HCT116 (cell line): ENCODE data around the gene ATP6V1G3. TPM values are rescaled to one million over a fixed set of nuclear protein-coding genes. Genes with fewer than 3 reads are reported as not detected.

ENCODE experiments used
- ATAC-seq: fragments of 200-7000 bp; cut with Tn5 transposase; 2 replicates; pipeline ENCODE4 v1.9.1; 2020; ENCODE audit warnings: mild to moderate bottlenecking, moderate library complexity
- BruUV-seq: library from RNA; stranded (reverse); fragments of 400-500 nt; replicated peaks from 2 replicates; lab custom pipeline; 2021; lab: Mats Ljungman, UMichigan
- CTCF ChIA-PET: fragments of 300-600 bp; sonication (Branson Sonifier 250); formaldehyde crosslinking; loops from one replicate; lab custom pipeline; 2021; ENCODE audit warnings: antibody characterized with exemption; lab: Charles Lee
- POLR2A ChIA-PET: fragments of 300-600, 350-600 bp; sonication (Branson Sonifier 250); formaldehyde crosslinking; loops from one replicate; lab custom pipeline; 2021; ENCODE audit warnings: antibody characterized with exemption; lab: Charles Lee
- RAD21 ChIA-PET, 2 experiments: fragments of 300-600 bp; sonication (Branson Sonifier 250); formaldehyde crosslinking; loops; one replicate each; lab custom pipeline; 2023; ENCODE audit warnings: low total read pairs in 2 of 2; ENCODE audit not compliant: uncharacterized antibody in 2 of 2, unreplicated experiment in 2 of 2, low non-redundant PET in 1 of 2; lab: Charles Lee
- DNase-seq: peaks from one replicate; pipeline ENCODE4 v3.0.0-alpha.2; 2010; ENCODE audit warnings: low read depth, low spot score
- H2AFZ ChIP-seq: fragments of 200-600 bp; shearing (Covaris generic), sonication (generic); 2 replicates; pipeline ENCODE4 v1.6.1; 2017; ENCODE audit warnings: low read depth, mixed run types, mixed read lengths, antibody characterized with exemption, low read length; ENCODE audit not compliant: poor library complexity, severe bottlenecking
- H3K27ac ChIP-seq: 2 replicates; pipeline ENCODE4 v1.5.1; 2012; ENCODE audit warnings: low read depth, low read length
- H3K27me3 ChIP-seq: fragments of 200-600 bp; sonication (generic); 2 replicates; pipeline ENCODE4 v1.6.1; 2016; ENCODE audit warnings: mixed run types, low read length, mixed read lengths; ENCODE audit not compliant: insufficient read depth
- H3K36me3 ChIP-seq, 2 experiments: fragments of 200-500 bp in 1 of 2; fragments of 200-600 bp in 1 of 2; sonication (Bioruptor generic) in 1 of 2; sonication (generic) in 1 of 2; 2 replicates each; pipeline versions ENCODE4 v1.5.1 to v1.6.1; 2014 to 2016; ENCODE audit warnings: low read length in 2 of 2, inconsistent platforms in 1 of 2, mixed read lengths in 1 of 2, mixed run types in 1 of 2; ENCODE audit not compliant: insufficient read depth in 2 of 2, control insufficient read depth in 1 of 2
- H3K4me1 ChIP-seq, 2 experiments: fragments of 200-600 bp in 1 of 2; sonication (generic) in 1 of 2; 2 replicates each; pipeline versions ENCODE4 v1.5.1 to v1.6.1; 2012 to 2017; ENCODE audit warnings: low read length in 2 of 2, inconsistent platforms in 1 of 2, mild to moderate bottlenecking in 1 of 2, mixed read lengths in 1 of 2, mixed run types in 1 of 2, moderate library complexity in 1 of 2; ENCODE audit not compliant: insufficient read depth in 2 of 2, control insufficient read depth in 1 of 2
- H3K4me2 ChIP-seq: fragments of 200-600 bp; sonication (generic); 2 replicates; pipeline ENCODE4 v1.6.1; 2017; ENCODE audit warnings: mixed run types, low read length, mixed read lengths
- H3K4me3 ChIP-seq, 2 experiments: fragments of 200-600 bp in 1 of 2; sonication (generic) in 1 of 2; replicated peaks in 1 of 2; 2 replicates each; pipeline ENCODE4 v1.5.1; 2011 to 2016; ENCODE audit warnings: low read length in 2 of 2, control low read depth in 1 of 2, low read depth in 1 of 2, mild to moderate bottlenecking in 1 of 2, mixed read lengths in 1 of 2, mixed run types in 1 of 2
- H3K79me2 ChIP-seq: fragments of 200-600 bp; sonication (generic); 2 replicates; pipeline ENCODE4 v1.6.1; 2017; ENCODE audit warnings: mild to moderate bottlenecking, mixed run types, low read length, moderate library complexity, mixed read lengths; ENCODE audit not compliant: insufficient read depth
- H3K9ac ChIP-seq: fragments of 200-600 bp; sonication (generic); 2 replicates; pipeline ENCODE4 v1.6.1; 2016; ENCODE audit warnings: low read length, mixed read lengths
- H3K9me2 ChIP-seq: fragments of 200-600 bp; sonication (generic), shearing (Covaris generic); 2 replicates; pipeline ENCODE4 v1.6.1; 2017; ENCODE audit warnings: mixed run types, mild to moderate bottlenecking, moderate library complexity; ENCODE audit not compliant: insufficient read depth
- H3K9me3 ChIP-seq, 2 experiments: fragments of 200-500 bp in 1 of 2; fragments of 200-600 bp in 1 of 2; sonication (Bioruptor generic) in 1 of 2; sonication (generic) in 1 of 2; 2 replicates each; pipeline ENCODE4 v1.6.1; 2014 to 2017; ENCODE audit warnings: low read length in 2 of 2, mixed read lengths in 2 of 2, inconsistent platforms in 1 of 2, low read depth in 1 of 2, mild to moderate bottlenecking in 1 of 2, mixed run types in 1 of 2, moderate library complexity in 1 of 2; ENCODE audit not compliant: control insufficient read depth in 1 of 2, insufficient read depth in 1 of 2
- H4K20me1 ChIP-seq: fragments of 200-600 bp; sonication (generic), shearing (Covaris generic); 2 replicates; pipeline ENCODE4 v1.6.1; 2017; ENCODE audit warnings: mixed run types, mild to moderate bottlenecking, moderate library complexity; ENCODE audit not compliant: insufficient read depth
- CBX3 ChIP-seq: IDR thresholded peaks from 2 replicates; pipeline ENCODE4 v1.6.1; 2012; ENCODE audit warnings: low read depth
- ELF1 ChIP-seq: IDR thresholded peaks from 2 replicates; pipeline ENCODE4 v1.6.1; 2012; ENCODE audit warnings: low read depth, borderline replicate concordance
- EZH2 ChIP-seq: fragments of 200-600 bp; sonication (generic); IDR thresholded peaks from 2 replicates; pipeline ENCODE4 v1.6.1; 2017; ENCODE audit warnings: antibody characterized with exemption, mixed run types
- EZH2phosphoT487 ChIP-seq: fragments of 200-600 bp; IDR thresholded peaks from 2 replicates; pipeline ENCODE4 v1.6.1; 2018; ENCODE audit warnings: antibody characterized with exemption, borderline replicate concordance
- JUND ChIP-seq: IDR thresholded peaks from 2 replicates; pipeline ENCODE4 v1.6.1; 2012
- POLR2A ChIP-seq: IDR thresholded peaks from 2 replicates; pipeline ENCODE4 v1.7.0; 2011; ENCODE audit warnings: borderline replicate concordance; ENCODE audit not compliant: insufficient read depth, insufficient read length; ENCODE audit errors: extremely low read depth
- RAD21 ChIP-seq: IDR thresholded peaks from 2 replicates; pipeline ENCODE4 v1.6.1; 2012; ENCODE audit warnings: low read depth, mild to moderate bottlenecking
- SIN3A ChIP-seq: IDR thresholded peaks from 2 replicates; pipeline ENCODE4 v1.6.1; 2012; ENCODE audit warnings: low read depth
- SRF ChIP-seq: IDR thresholded peaks from 2 replicates; pipeline ENCODE4 v1.6.1; 2012; ENCODE audit warnings: low read depth
- TCF7L2 ChIP-seq: IDR thresholded peaks from 2 replicates; pipeline ENCODE4 v1.7.0; 2011; ENCODE audit warnings: borderline replicate concordance, inconsistent platforms; ENCODE audit not compliant: insufficient read depth, insufficient read length; ENCODE audit errors: extremely low read depth
- intact Hi-C: fragments of 100-400 bp; cut with micrococcal nuclease; formaldehyde crosslinking; loops from 2 replicates; pipeline ENCODE4 v1.10.0; 2022
- total RNA-seq: library from RNA; stranded (reverse); gene quantifications from one replicate; pipeline ENCODE4 v1.2.1, GENCODE V29; 2021; ENCODE audit not compliant: unreplicated experiment
- TF ChIP-seq, protein P1 (sequence below): IDR thresholded peaks from 2 replicates; pipeline ENCODE4 v1.6.1; 2012
- TF ChIP-seq, protein P2 (sequence below): IDR thresholded peaks from 2 replicates; pipeline ENCODE4 v1.6.1; 2012; ENCODE audit warnings: low read depth
- TF ChIP-seq, protein P3 (sequence below): IDR thresholded peaks from 2 replicates; pipeline ENCODE4 v1.6.1; 2011; ENCODE audit warnings: mild to moderate bottlenecking, low read length, moderate library complexity; ENCODE audit not compliant: insufficient replicate concordance; ENCODE audit errors: extremely low read depth
- TF ChIP-seq, protein P4 (sequence below), 3 experiments: fragments of 200-600 bp in 1 of 3; sonication (generic) in 1 of 3; IDR thresholded peaks in 2 of 3; conservative IDR thresholded peaks in 1 of 3; 2 replicates each; pipeline ENCODE4 v1.5.1; 2012 to 2017; ENCODE audit warnings: low read depth in 2 of 3, low read length in 2 of 3, antibody characterized with exemption in 1 of 3, borderline replicate concordance in 1 of 3, control low read depth in 1 of 3, mild to moderate bottlenecking in 1 of 3, mixed read lengths in 1 of 3, mixed run types in 1 of 3, moderate library complexity in 1 of 3; ENCODE audit not compliant: insufficient read depth in 1 of 3

Gene ATP6V1G3
- total RNA-seq, 1 experiment from 2014 or later, result not detected

DNA sequence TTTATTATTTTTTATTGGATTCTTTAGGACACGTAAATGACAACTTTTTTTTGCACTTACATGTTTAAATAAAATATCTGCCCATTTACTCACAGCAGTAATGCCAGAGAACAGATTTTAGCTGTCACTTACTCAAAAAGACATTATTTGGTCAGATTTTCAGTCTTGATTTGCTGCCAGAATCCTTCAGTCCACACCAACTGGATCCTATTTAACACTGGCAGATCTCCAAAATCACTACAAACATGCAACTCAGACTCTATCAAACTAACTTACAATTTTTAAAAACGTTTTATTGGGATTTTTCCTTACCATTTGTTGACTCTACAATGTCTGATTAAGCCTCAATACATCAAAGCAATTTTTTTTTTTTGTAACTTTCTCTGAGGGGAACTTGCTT, 11.1 kb downstream of the ATP6V1G3 start:
- POLR2A ChIA-PET, result no interaction called here
- RAD21 ChIA-PET, result no interaction called here
- Histone ChIP-seq H3K27ac (no peak overlapping the region), H4K20me1 (no peaks in the 10 kb centered on the region), H3K4me3 (no peak overlapping the region), H3K9ac (no peak overlapping the region), H3K36me3 (no peaks in the 10 kb centered on the region), H3K9me3 (no peaks in the 10 kb centered on the region), H3K9me2 (no peaks in the 10 kb centered on the region), H3K4me2 (no peak overlapping the region), H3K27me3 (no peaks in the 10 kb centered on the region), H3K4me1 (no peaks in the 10 kb centered on the region), H3K79me2 (no peaks in the 10 kb centered on the region), H2AFZ (no peak overlapping the region)
- no TSS peak for BruUV-seq
- ATAC-seq (no peak), DNase-seq (no peak)
- intact Hi-C loops, result no loop called here
- TF ChIP-seq EZH2phosphoT487, result no peak
- no peak for TF ChIP-seq POLR2A
- TF ChIP-seq, protein P1, sequence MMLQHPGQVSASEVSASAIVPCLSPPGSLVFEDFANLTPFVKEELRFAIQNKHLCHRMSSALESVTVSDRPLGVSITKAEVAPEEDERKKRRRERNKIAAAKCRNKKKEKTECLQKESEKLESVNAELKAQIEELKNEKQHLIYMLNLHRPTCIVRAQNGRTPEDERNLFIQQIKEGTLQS, result no peak
- TF ChIP-seq SIN3A, result no peak
- no peak for TF ChIP-seq EZH2
- no peak for TF ChIP-seq JUND
- no peak for TF ChIP-seq CBX3
- TF ChIP-seq ELF1, result no peak
- no peak for TF ChIP-seq TCF7L2
- TF ChIP-seq, protein P2, sequence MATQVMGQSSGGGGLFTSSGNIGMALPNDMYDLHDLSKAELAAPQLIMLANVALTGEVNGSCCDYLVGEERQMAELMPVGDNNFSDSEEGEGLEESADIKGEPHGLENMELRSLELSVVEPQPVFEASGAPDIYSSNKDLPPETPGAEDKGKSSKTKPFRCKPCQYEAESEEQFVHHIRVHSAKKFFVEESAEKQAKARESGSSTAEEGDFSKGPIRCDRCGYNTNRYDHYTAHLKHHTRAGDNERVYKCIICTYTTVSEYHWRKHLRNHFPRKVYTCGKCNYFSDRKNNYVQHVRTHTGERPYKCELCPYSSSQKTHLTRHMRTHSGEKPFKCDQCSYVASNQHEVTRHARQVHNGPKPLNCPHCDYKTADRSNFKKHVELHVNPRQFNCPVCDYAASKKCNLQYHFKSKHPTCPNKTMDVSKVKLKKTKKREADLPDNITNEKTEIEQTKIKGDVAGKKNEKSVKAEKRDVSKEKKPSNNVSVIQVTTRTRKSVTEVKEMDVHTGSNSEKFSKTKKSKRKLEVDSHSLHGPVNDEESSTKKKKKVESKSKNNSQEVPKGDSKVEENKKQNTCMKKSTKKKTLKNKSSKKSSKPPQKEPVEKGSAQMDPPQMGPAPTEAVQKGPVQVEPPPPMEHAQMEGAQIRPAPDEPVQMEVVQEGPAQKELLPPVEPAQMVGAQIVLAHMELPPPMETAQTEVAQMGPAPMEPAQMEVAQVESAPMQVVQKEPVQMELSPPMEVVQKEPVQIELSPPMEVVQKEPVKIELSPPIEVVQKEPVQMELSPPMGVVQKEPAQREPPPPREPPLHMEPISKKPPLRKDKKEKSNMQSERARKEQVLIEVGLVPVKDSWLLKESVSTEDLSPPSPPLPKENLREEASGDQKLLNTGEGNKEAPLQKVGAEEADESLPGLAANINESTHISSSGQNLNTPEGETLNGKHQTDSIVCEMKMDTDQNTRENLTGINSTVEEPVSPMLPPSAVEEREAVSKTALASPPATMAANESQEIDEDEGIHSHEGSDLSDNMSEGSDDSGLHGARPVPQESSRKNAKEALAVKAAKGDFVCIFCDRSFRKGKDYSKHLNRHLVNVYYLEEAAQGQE, result no peak
- TF ChIP-seq, protein P3, sequence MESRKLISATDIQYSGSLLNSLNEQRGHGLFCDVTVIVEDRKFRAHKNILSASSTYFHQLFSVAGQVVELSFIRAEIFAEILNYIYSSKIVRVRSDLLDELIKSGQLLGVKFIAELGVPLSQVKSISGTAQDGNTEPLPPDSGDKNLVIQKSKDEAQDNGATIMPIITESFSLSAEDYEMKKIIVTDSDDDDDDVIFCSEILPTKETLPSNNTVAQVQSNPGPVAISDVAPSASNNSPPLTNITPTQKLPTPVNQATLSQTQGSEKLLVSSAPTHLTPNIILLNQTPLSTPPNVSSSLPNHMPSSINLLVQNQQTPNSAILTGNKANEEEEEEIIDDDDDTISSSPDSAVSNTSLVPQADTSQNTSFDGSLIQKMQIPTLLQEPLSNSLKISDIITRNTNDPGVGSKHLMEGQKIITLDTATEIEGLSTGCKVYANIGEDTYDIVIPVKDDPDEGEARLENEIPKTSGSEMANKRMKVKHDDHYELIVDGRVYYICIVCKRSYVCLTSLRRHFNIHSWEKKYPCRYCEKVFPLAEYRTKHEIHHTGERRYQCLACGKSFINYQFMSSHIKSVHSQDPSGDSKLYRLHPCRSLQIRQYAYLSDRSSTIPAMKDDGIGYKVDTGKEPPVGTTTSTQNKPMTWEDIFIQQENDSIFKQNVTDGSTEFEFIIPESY, result no peak
- no peak for TF ChIP-seq RAD21
- TF ChIP-seq, protein P4, sequence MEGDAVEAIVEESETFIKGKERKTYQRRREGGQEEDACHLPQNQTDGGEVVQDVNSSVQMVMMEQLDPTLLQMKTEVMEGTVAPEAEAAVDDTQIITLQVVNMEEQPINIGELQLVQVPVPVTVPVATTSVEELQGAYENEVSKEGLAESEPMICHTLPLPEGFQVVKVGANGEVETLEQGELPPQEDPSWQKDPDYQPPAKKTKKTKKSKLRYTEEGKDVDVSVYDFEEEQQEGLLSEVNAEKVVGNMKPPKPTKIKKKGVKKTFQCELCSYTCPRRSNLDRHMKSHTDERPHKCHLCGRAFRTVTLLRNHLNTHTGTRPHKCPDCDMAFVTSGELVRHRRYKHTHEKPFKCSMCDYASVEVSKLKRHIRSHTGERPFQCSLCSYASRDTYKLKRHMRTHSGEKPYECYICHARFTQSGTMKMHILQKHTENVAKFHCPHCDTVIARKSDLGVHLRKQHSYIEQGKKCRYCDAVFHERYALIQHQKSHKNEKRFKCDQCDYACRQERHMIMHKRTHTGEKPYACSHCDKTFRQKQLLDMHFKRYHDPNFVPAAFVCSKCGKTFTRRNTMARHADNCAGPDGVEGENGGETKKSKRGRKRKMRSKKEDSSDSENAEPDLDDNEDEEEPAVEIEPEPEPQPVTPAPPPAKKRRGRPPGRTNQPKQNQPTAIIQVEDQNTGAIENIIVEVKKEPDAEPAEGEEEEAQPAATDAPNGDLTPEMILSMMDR (IDR thresholded peaks at IDR 0.05 in 2 of 3, conservative IDR thresholded peaks at IDR 0.05 in 1 of 3; ENCODE audit: borderline replicate concordance in 1 of 3, insufficient read depth in 1 of 3, low read depth in 2 of 3, low read length in 2 of 3), result no peak
- TF ChIP-seq SRF, result no peak
- CTCF ChIA-PET, result no interaction called here
